HCT116 (cell line): ENCODE measurements around the gene ZDHHC18. TPM values are rescaled to one million over a fixed set of nuclear protein-coding genes. Genes with fewer than 3 reads are reported as not detected.

Source experiments
- ATAC-seq: fragments of 200-7000 bp; cut with Tn5 transposase; 2 replicates; pipeline ENCODE4 v1.9.1; 2020; ENCODE audit warnings: mild to moderate bottlenecking, moderate library complexity
- BruUV-seq: library from RNA; stranded (reverse); fragments of 400-500 nt; replicated peaks from 2 replicates; lab custom pipeline; 2021; lab: Mats Ljungman, UMichigan
- CTCF ChIA-PET: fragments of 300-600 bp; sonication (Branson Sonifier 250); formaldehyde crosslinking; loops from one replicate; lab custom pipeline; 2021; ENCODE audit warnings: antibody characterized with exemption; lab: Charles Lee
- POLR2A ChIA-PET: fragments of 300-600, 350-600 bp; sonication (Branson Sonifier 250); formaldehyde crosslinking; loops from one replicate; lab custom pipeline; 2021; ENCODE audit warnings: antibody characterized with exemption; lab: Charles Lee
- RAD21 ChIA-PET, 2 experiments: fragments of 300-600 bp; sonication (Branson Sonifier 250); formaldehyde crosslinking; loops; one replicate each; lab custom pipeline; 2023; ENCODE audit warnings: low total read pairs in 2 of 2; ENCODE audit not compliant: uncharacterized antibody in 2 of 2, unreplicated experiment in 2 of 2, low non-redundant PET in 1 of 2; lab: Charles Lee
- DNase-seq: peaks from one replicate; pipeline ENCODE4 v3.0.0-alpha.2; 2010; ENCODE audit warnings: low read depth, low spot score
- H2AFZ ChIP-seq: fragments of 200-600 bp; shearing (Covaris generic), sonication (generic); 2 replicates; pipeline ENCODE4 v1.6.1; 2017; ENCODE audit warnings: low read depth, mixed run types, mixed read lengths, antibody characterized with exemption, low read length; ENCODE audit not compliant: poor library complexity, severe bottlenecking
- H3K27ac ChIP-seq: 2 replicates; pipeline ENCODE4 v1.5.1; 2012; ENCODE audit warnings: low read depth, low read length
- H3K27me3 ChIP-seq: fragments of 200-600 bp; sonication (generic); 2 replicates; pipeline ENCODE4 v1.6.1; 2016; ENCODE audit warnings: mixed run types, low read length, mixed read lengths; ENCODE audit not compliant: insufficient read depth
- H3K36me3 ChIP-seq, 2 experiments: fragments of 200-500 bp in 1 of 2; fragments of 200-600 bp in 1 of 2; sonication (Bioruptor generic) in 1 of 2; sonication (generic) in 1 of 2; 2 replicates each; pipeline versions ENCODE4 v1.5.1 to v1.6.1; 2014 to 2016; ENCODE audit warnings: low read length in 2 of 2, inconsistent platforms in 1 of 2, mixed read lengths in 1 of 2, mixed run types in 1 of 2; ENCODE audit not compliant: insufficient read depth in 2 of 2, control insufficient read depth in 1 of 2
- H3K4me1 ChIP-seq, 2 experiments: fragments of 200-600 bp in 1 of 2; sonication (generic) in 1 of 2; 2 replicates each; pipeline versions ENCODE4 v1.5.1 to v1.6.1; 2012 to 2017; ENCODE audit warnings: low read length in 2 of 2, inconsistent platforms in 1 of 2, mild to moderate bottlenecking in 1 of 2, mixed read lengths in 1 of 2, mixed run types in 1 of 2, moderate library complexity in 1 of 2; ENCODE audit not compliant: insufficient read depth in 2 of 2, control insufficient read depth in 1 of 2
- H3K4me2 ChIP-seq: fragments of 200-600 bp; sonication (generic); 2 replicates; pipeline ENCODE4 v1.6.1; 2017; ENCODE audit warnings: mixed run types, low read length, mixed read lengths
- H3K4me3 ChIP-seq, 2 experiments: fragments of 200-600 bp in 1 of 2; sonication (generic) in 1 of 2; replicated peaks in 1 of 2; 2 replicates each; pipeline ENCODE4 v1.5.1; 2011 to 2016; ENCODE audit warnings: low read length in 2 of 2, control low read depth in 1 of 2, low read depth in 1 of 2, mild to moderate bottlenecking in 1 of 2, mixed read lengths in 1 of 2, mixed run types in 1 of 2
- H3K79me2 ChIP-seq: fragments of 200-600 bp; sonication (generic); 2 replicates; pipeline ENCODE4 v1.6.1; 2017; ENCODE audit warnings: mild to moderate bottlenecking, mixed run types, low read length, moderate library complexity, mixed read lengths; ENCODE audit not compliant: insufficient read depth
- H3K9ac ChIP-seq: fragments of 200-600 bp; sonication (generic); 2 replicates; pipeline ENCODE4 v1.6.1; 2016; ENCODE audit warnings: low read length, mixed read lengths
- H3K9me2 ChIP-seq: fragments of 200-600 bp; sonication (generic), shearing (Covaris generic); 2 replicates; pipeline ENCODE4 v1.6.1; 2017; ENCODE audit warnings: mixed run types, mild to moderate bottlenecking, moderate library complexity; ENCODE audit not compliant: insufficient read depth
- H3K9me3 ChIP-seq, 2 experiments: fragments of 200-500 bp in 1 of 2; fragments of 200-600 bp in 1 of 2; sonication (Bioruptor generic) in 1 of 2; sonication (generic) in 1 of 2; 2 replicates each; pipeline ENCODE4 v1.6.1; 2014 to 2017; ENCODE audit warnings: low read length in 2 of 2, mixed read lengths in 2 of 2, inconsistent platforms in 1 of 2, low read depth in 1 of 2, mild to moderate bottlenecking in 1 of 2, mixed run types in 1 of 2, moderate library complexity in 1 of 2; ENCODE audit not compliant: control insufficient read depth in 1 of 2, insufficient read depth in 1 of 2
- H4K20me1 ChIP-seq: fragments of 200-600 bp; sonication (generic), shearing (Covaris generic); 2 replicates; pipeline ENCODE4 v1.6.1; 2017; ENCODE audit warnings: mixed run types, mild to moderate bottlenecking, moderate library complexity; ENCODE audit not compliant: insufficient read depth
- CBX3 ChIP-seq: IDR thresholded peaks from 2 replicates; pipeline ENCODE4 v1.6.1; 2012; ENCODE audit warnings: low read depth
- CEBPB ChIP-seq: IDR thresholded peaks from 2 replicates; pipeline ENCODE4 v1.6.1; 2012; ENCODE audit warnings: low read depth
- EGR1 ChIP-seq: IDR thresholded peaks from 2 replicates; pipeline ENCODE4 v1.6.1; 2012; ENCODE audit warnings: low read depth
- ELF1 ChIP-seq: IDR thresholded peaks from 2 replicates; pipeline ENCODE4 v1.6.1; 2012; ENCODE audit warnings: low read depth, borderline replicate concordance
- EZH2 ChIP-seq: fragments of 200-600 bp; sonication (generic); IDR thresholded peaks from 2 replicates; pipeline ENCODE4 v1.6.1; 2017; ENCODE audit warnings: antibody characterized with exemption, mixed run types
- EZH2phosphoT487 ChIP-seq: fragments of 200-600 bp; IDR thresholded peaks from 2 replicates; pipeline ENCODE4 v1.6.1; 2018; ENCODE audit warnings: antibody characterized with exemption, borderline replicate concordance
- POLR2AphosphoS5 ChIP-seq: IDR thresholded peaks from 2 replicates; pipeline ENCODE4 v1.6.1; 2011; ENCODE audit warnings: mild to moderate bottlenecking, low read depth, low read length, moderate library complexity
- RAD21 ChIP-seq: IDR thresholded peaks from 2 replicates; pipeline ENCODE4 v1.6.1; 2012; ENCODE audit warnings: low read depth, mild to moderate bottlenecking
- REST ChIP-seq: IDR thresholded peaks from 2 replicates; pipeline ENCODE4 v1.6.1; 2012; ENCODE audit warnings: low read depth
- SIN3A ChIP-seq: IDR thresholded peaks from 2 replicates; pipeline ENCODE4 v1.6.1; 2012; ENCODE audit warnings: low read depth
- SRF ChIP-seq: IDR thresholded peaks from 2 replicates; pipeline ENCODE4 v1.6.1; 2012; ENCODE audit warnings: low read depth
- TCF7L2 ChIP-seq: IDR thresholded peaks from 2 replicates; pipeline ENCODE4 v1.7.0; 2011; ENCODE audit warnings: borderline replicate concordance, inconsistent platforms; ENCODE audit not compliant: insufficient read depth, insufficient read length; ENCODE audit errors: extremely low read depth
- ZBTB33 ChIP-seq: IDR thresholded peaks from 2 replicates; pipeline ENCODE4 v1.6.1; 2011; ENCODE audit warnings: mild to moderate bottlenecking, low read length, moderate library complexity; ENCODE audit not compliant: insufficient replicate concordance; ENCODE audit errors: extremely low read depth
- ZFX ChIP-seq: fragments of 450-650 bp; IDR thresholded peaks from 2 replicates; pipeline ENCODE4 v1.6.1; 2017
- ZNF274 ChIP-seq: fragments of 200-500 bp; sonication (Bioruptor generic); IDR thresholded peaks from 2 replicates; pipeline ENCODE4 v1.6.1; 2014; ENCODE audit warnings: mild to moderate bottlenecking, low read depth, low read length, inconsistent platforms
- intact Hi-C: fragments of 100-400 bp; cut with micrococcal nuclease; formaldehyde crosslinking; loops from 2 replicates; pipeline ENCODE4 v1.10.0; 2022
- total RNA-seq: library from RNA; stranded (reverse); gene quantifications from one replicate; pipeline ENCODE4 v1.2.1, GENCODE V29; 2021; ENCODE audit not compliant: unreplicated experiment

Gene ZDHHC18
- total RNA-seq, 1 experiment from 2014 or later: 24.4 TPM

- no TSS peak for BruUV-seq
- Histone ChIP-seq H3K36me3 (peaks cover 35 to 47% of the 10 kb centered on the region in 2 experiments), H3K27ac (no peak overlapping the region), H3K9ac (no peak overlapping the region), H2AFZ (no peak overlapping the region), H3K4me3 (no peak overlapping the region), H3K4me2 (no peak overlapping the region), H3K4me1 (peaks cover 6 to 22% of the 10 kb centered on the region in 2 experiments; a peak in 3 of 4 replicates), H3K27me3 (no peaks in the 10 kb centered on the region), H4K20me1 (no peaks in the 10 kb centered on the region), H3K9me3 (no peaks in the 10 kb centered on the region), H3K79me2 (peaks cover 54% of the 10 kb centered on the region), H3K9me2 (no peaks in the 10 kb centered on the region)
- intact Hi-C loops: no loop called here
- CTCF ChIA-PET: interaction anchor here (1.1 kb wide), 1 partner anchor 22 kb away, joined by 4 read pairs; no protein-coding TSS in a partner anchor
- RAD21 ChIA-PET: interaction anchor here in 1 of 2 experiments (0.6 kb wide), 1 partner anchor 37 kb away, joined by 3 read pairs; no protein-coding TSS in a partner anchor
- DNase-seq (no peak), ATAC-seq (no peak)
- TF ChIP-seq ZNF274 (no peak), CEBPB (no peak), REST (no peak), ZBTB33 (no peak), SIN3A (no peak), ZFX (no peak), SRF (no peak), TCF7L2 (no peak), ELF1 (no peak), EZH2phosphoT487 (no peak), POLR2AphosphoS5 (no peak), EZH2 (no peak), RAD21 (no peak), CBX3 (no peak), EGR1 (no peak)
- POLR2A ChIA-PET: interaction anchor here (1.5 kb wide), 1 partner anchor 17 kb away, joined by 3 read pairs; no protein-coding TSS in a partner anchor
Observed at GRCh38 chr1:26831546-26832248, 5.2 kb downstream of the ZDHHC18 start.
